Kidney (tissue), 14 donors: ENCODE results near the gene TTYH2. TPM values are rescaled to one million over a fixed set of nuclear protein-coding genes. Genes with fewer than 3 reads are reported as not detected.

ENCODE experiments used
- DNase-seq, 5 donors: peaks; one replicate each; pipeline ENCODE4 v3.0.0-alpha.2; 2013 to 2020
- FAIRE-seq: peaks from 2 replicates; lab custom pipeline; 2012; peaks lifted over from hg19 to GRCh38; lab: Jason Lieb, UNC
- H3K27ac ChIP-seq, 2 donors: one replicate each; pipeline ENCODE4 v1.7.0; 2013; ENCODE audit warnings: low read depth in 2 of 2, low read length in 2 of 2, inconsistent platforms in 1 of 2
- H3K27me3 ChIP-seq: one replicate; pipeline ENCODE4 v1.7.1; 2013; ENCODE audit warnings: low read length, inconsistent platforms; ENCODE audit not compliant: control insufficient read depth, insufficient read depth
- H3K36me3 ChIP-seq, 3 donors: one replicate each; pipeline versions ENCODE4 v1.7.0 to v1.7.1; 2013; ENCODE audit warnings: low read length in 3 of 3, control low read depth in 1 of 3, inconsistent platforms in 1 of 3; ENCODE audit not compliant: insufficient read depth in 3 of 3, control insufficient read depth in 2 of 3
- H3K4me1 ChIP-seq, 3 donors: one replicate each; pipeline versions ENCODE4 v1.7.0 to v1.7.1; 2013; ENCODE audit warnings: low read length in 3 of 3, inconsistent platforms in 1 of 3, low read depth in 1 of 3; ENCODE audit not compliant: control insufficient read depth in 2 of 3, insufficient read depth in 2 of 3
- H3K4me3 ChIP-seq, 3 donors: one replicate each; pipeline versions ENCODE4 v1.7.0 to v1.8.1; 2013; ENCODE audit warnings: low read length in 3 of 3, control low read depth in 1 of 3, inconsistent platforms in 1 of 3
- H3K9ac ChIP-seq, 3 donors: one replicate each; pipeline versions ENCODE4 v1.7.0 to v1.7.1; 2013; ENCODE audit warnings: low read length in 3 of 3, control low read depth in 1 of 3, inconsistent platforms in 1 of 3
- H3K9me3 ChIP-seq, 3 donors: one replicate each; pipeline versions ENCODE4 v1.7.0 to v1.7.1; 2013; ENCODE audit warnings: low read length in 3 of 3, control low read depth in 1 of 3, inconsistent platforms in 1 of 3; ENCODE audit not compliant: control insufficient read depth in 2 of 3, insufficient read depth in 1 of 3
- intact Hi-C: fragments of 100-400 bp; cut with DNase I; formaldehyde crosslinking; loops from one replicate; pipeline ENCODE4 v1.11.1; 2022
- polyA plus RNA-seq: library from polyadenylated mRNA; stranded (reverse); fragments of 350-450 nt; fragmentation: Illumina TruSeq; extraction: RNeasy Lipid Tissue Mini Kit (QIAGEN cat#74804); gene quantifications from one replicate; pipeline ENCODE4 v1.2.3, GENCODE V29; 2014; ENCODE audit warnings: low read depth, low replicate concordance; ENCODE audit not compliant: insufficient read depth
- total RNA-seq: library from RNA; stranded (reverse); fragmentation: NEBNext Ultra II Directional; extraction: Animal tissue kit (Norgen Biotek cat#: 25700); gene quantifications from one replicate; pipeline ENCODE4 v1.2.1, GENCODE V29; 2021
- TF ChIP-seq, protein P1 (sequence below): IDR thresholded peaks from 3 replicates; pipeline ENCODE4 v1.5.1; 2012; ENCODE audit warnings: mild to moderate bottlenecking, moderate library complexity, borderline replicate concordance; ENCODE audit not compliant: insufficient read depth; ENCODE audit errors: extremely low read depth
- donor health status: control.
- donor health status: control.
- donor health status: control.
- donor health status: control.
- donor health status: control.
- donor health status: DM: yes; HTN: yes; CAD: no.
- donor health status: Normal renal cell carcinoma (clear cell type).

The TTYH2 gene
- total and polyA plus RNA-seq, 2 donors from 2014 or later = 2.4 to 7.1 TPM

DNA sequence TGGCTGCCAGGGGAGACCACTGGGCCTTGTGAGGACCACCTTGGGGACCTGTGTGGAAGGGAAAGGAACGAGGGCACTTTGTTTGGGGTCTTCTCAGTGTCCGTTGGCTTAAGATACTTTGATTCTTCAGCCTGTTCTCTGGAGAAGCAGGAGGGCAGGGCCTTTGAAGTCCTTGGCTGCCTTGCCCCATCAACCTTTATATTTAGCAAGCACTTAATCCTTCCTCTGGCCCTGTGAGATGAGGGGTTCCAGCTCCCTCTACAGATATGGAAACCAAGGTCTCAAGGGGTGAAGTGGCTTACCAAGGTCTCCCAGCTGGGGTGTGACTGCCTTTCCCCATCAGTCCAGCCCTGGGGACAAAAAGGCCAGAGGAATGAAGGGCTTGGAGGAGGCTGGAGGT is 28.5 kb downstream of the TTYH2 start:
- Histone ChIP-seq H3K4me1 (no peaks in the 10 kb centered on the region), H3K36me3 (no peaks in the 10 kb centered on the region), H3K27ac (no peak overlapping the region), H3K27me3 (no peaks in the 10 kb centered on the region), H3K9ac (no peak overlapping the region), H3K4me3 (no peak overlapping the region), H3K9me3 (no peaks in the 10 kb centered on the region)
- FAIRE-seq = no peak
- intact Hi-C loops = no loop called here
- DNase-seq = no peak
- TF ChIP-seq, protein P1, sequence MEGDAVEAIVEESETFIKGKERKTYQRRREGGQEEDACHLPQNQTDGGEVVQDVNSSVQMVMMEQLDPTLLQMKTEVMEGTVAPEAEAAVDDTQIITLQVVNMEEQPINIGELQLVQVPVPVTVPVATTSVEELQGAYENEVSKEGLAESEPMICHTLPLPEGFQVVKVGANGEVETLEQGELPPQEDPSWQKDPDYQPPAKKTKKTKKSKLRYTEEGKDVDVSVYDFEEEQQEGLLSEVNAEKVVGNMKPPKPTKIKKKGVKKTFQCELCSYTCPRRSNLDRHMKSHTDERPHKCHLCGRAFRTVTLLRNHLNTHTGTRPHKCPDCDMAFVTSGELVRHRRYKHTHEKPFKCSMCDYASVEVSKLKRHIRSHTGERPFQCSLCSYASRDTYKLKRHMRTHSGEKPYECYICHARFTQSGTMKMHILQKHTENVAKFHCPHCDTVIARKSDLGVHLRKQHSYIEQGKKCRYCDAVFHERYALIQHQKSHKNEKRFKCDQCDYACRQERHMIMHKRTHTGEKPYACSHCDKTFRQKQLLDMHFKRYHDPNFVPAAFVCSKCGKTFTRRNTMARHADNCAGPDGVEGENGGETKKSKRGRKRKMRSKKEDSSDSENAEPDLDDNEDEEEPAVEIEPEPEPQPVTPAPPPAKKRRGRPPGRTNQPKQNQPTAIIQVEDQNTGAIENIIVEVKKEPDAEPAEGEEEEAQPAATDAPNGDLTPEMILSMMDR = no peak

- Histone ChIP-seq H3K27me3 (no peaks in the 10 kb centered on the region), H3K4me1 (no peaks in the 10 kb centered on the region), H3K9me3 (no peaks in the 10 kb centered on the region), H3K9ac (no peak overlapping the region), H3K4me3 (no peak overlapping the region), H3K36me3 (no peaks in the 10 kb centered on the region), H3K27ac (no peak overlapping the region)
- intact Hi-C loops = no loop called here
- no peak for FAIRE-seq
- TF ChIP-seq, protein P1 = no peak
- DNase-seq = no peak
These were observed 29.8 kb downstream of the TTYH2 start for GRCh38 chr17:74243013-74243755.

GRCh38 chr17:74244128-74244527 is 30.8 kb downstream of the TTYH2 start:
- Histone ChIP-seq H3K9ac (no peak overlapping the region), H3K4me3 (no peak overlapping the region), H3K27ac (no peak overlapping the region), H3K4me1 (no peaks in the 10 kb centered on the region), H3K27me3 (no peaks in the 10 kb centered on the region), H3K36me3 (no peaks in the 10 kb centered on the region), H3K9me3 (no peaks in the 10 kb centered on the region)
- FAIRE-seq (no peak), DNase-seq (no peak)
- TF ChIP-seq, protein P1 = no peak
- intact Hi-C loops = no loop called here
